Neural progenitor cell (in vitro differentiated cells): Measurements from ENCODE around the gene NINJ2. TPM values are rescaled to one million over a fixed set of nuclear protein-coding genes. Genes with fewer than 3 reads are reported as not detected.

Experiments
- DNase-seq: peaks from one replicate; pipeline ENCODE4 v3.0.0-alpha.2; 2016; ENCODE audit warnings: low spot score
- H2AFZ ChIP-seq: fragments of 200-600 bp; sonication (generic); replicated peaks from 2 replicates; pipeline ENCODE4 v1.6.1; 2016; ENCODE audit warnings: antibody characterized with exemption
- H3F3A ChIP-seq: fragments of 200-600 bp; sonication (generic); 2 replicates; pipeline ENCODE4 v1.6.1; 2016; ENCODE audit warnings: antibody characterized with exemption, low read depth
- H3K27ac ChIP-seq: fragments of 200-600 bp; sonication (generic); 2 replicates; pipeline ENCODE4 v1.5.1; 2016; ENCODE audit warnings: mild to moderate bottlenecking
- H3K27me3 ChIP-seq: fragments of 200-600 bp; sonication (generic); 2 replicates; pipeline ENCODE4 v1.6.1; 2016; ENCODE audit warnings: mild to moderate bottlenecking, moderate library complexity
- H3K36me3 ChIP-seq: fragments of 200-600 bp; sonication (generic); 2 replicates; pipeline ENCODE4 v1.5.1; 2016
- H3K4me1 ChIP-seq: fragments of 200-600 bp; sonication (generic); 2 replicates; pipeline ENCODE4 v1.6.1; 2016; ENCODE audit warnings: mixed run types
- H3K4me2 ChIP-seq: fragments of 200-600 bp; sonication (generic); 2 replicates; pipeline ENCODE4 v1.6.1; 2016
- H3K4me3 ChIP-seq: fragments of 200-600 bp; sonication (generic); 2 replicates; pipeline ENCODE4 v1.5.1; 2016
- H3K79me2 ChIP-seq: fragments of 200-600 bp; sonication (generic); 2 replicates; pipeline ENCODE4 v1.6.1; 2016; ENCODE audit warnings: low read depth
- H3K9ac ChIP-seq: fragments of 200-600 bp; sonication (generic); 2 replicates; pipeline ENCODE4 v1.6.1; 2016
- H3K9me3 ChIP-seq: fragments of 200-600 bp; sonication (generic); 2 replicates; pipeline ENCODE4 v1.5.1; 2016; ENCODE audit warnings: low read depth
- H4K20me1 ChIP-seq: fragments of 200-600 bp; sonication (generic); 2 replicates; pipeline ENCODE4 v1.6.1; 2016; ENCODE audit warnings: low read depth
- H3K27ac Mint-ChIP-seq: 3 replicates; pipeline ENCODE4 v1.8.0; 2021; ENCODE audit warnings: mixed read lengths
- H3K27me3 Mint-ChIP-seq: 2 replicates; pipeline ENCODE4 v1.8.0; 2022; ENCODE audit warnings: low read depth, mild to moderate bottlenecking, inconsistent platforms, moderate library complexity, mixed read lengths; ENCODE audit not compliant: insufficient read depth
- H3K36me3 Mint-ChIP-seq: 3 replicates; pipeline ENCODE4 v1.8.0; 2021; ENCODE audit warnings: mixed read lengths
- H3K4me1 Mint-ChIP-seq: 3 replicates; pipeline ENCODE4 v1.8.0; 2021; ENCODE audit warnings: mixed read lengths
- H3K4me3 Mint-ChIP-seq: 3 replicates; pipeline ENCODE4 v1.8.0; 2021; ENCODE audit warnings: mild to moderate bottlenecking, moderate library complexity, mixed read lengths
- H3K9me3 Mint-ChIP-seq: 3 replicates; pipeline ENCODE4 v1.8.0; 2020; ENCODE audit warnings: mixed read lengths
- EZH2 ChIP-seq: fragments of 200-600 bp; sonication (generic); IDR thresholded peaks from 2 replicates; pipeline ENCODE4 v1.6.1; 2017; ENCODE audit warnings: antibody characterized with exemption, mild to moderate bottlenecking, moderate library complexity
- EZH2phosphoT487 ChIP-seq: fragments of 200-600 bp; sonication (generic); IDR thresholded peaks from 2 replicates; pipeline ENCODE4 v1.6.1; 2017; ENCODE audit warnings: antibody characterized with exemption
- total RNA-seq: library from RNA; depleted of rRNA; stranded (reverse); fragments of >200 nt; gene quantifications from 2 replicates; pipeline ENCODE4 v1.2.3, GENCODE V29; 2015; ENCODE audit warnings: low replicate concordance
- TF ChIP-seq, protein P1 (sequence below): fragments of 200-600 bp; sonication (generic); IDR thresholded peaks from 2 replicates; pipeline ENCODE4 v1.5.1; 2017; ENCODE audit warnings: antibody characterized with exemption, mild to moderate bottlenecking

The NINJ2 gene
- total RNA-seq, 1 donor from 2014 or later: not detected

DNA sequence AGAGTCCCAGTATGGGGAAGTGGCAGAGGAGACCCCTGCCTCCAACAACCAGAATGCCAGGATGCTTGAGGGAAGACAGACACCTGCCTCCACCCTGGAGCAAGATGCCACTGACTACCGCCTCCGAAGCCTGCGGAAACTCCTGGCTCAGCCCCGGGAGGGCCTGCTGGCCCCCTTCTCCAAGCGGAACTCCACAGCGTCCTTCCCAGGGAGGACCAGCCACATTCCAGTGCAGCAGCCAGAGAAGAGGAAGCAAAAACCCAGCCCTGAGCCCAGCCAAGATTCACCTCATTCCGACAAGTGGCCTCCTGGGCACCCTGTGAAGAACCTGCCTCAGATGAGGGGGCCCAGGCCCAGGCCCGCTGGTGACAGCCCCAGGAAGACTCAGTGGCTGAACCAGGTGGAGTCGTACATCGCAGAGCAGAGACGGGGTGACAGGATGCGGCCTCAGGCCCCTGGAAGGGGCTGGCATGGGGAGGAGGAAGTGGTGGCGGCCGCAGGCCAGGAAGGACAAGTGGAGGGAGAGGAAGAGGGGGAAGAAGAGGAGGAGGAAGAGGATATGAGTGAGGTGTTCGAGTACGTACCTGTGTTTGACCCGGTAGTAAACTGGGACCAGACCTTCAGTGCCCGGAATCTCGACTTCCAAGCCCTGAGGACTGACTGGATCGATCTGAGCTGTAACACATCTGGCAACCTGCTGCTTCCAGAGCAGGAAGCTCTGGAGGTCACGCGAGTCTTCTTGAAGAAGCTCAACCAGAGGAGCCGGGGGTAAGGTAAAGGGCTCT lies 109.8 kb downstream of the NINJ2 start:
- H3K79me2 ChIP-seq: no peaks in the 10 kb centered on the region
- Mint-ChIP-seq H3K27ac (no peak overlapping the region), H3K4me3 (no peak overlapping the region), H3K4me1 (peaks cover 7% of the 10 kb centered on the region), H3K36me3 (no peaks in the 10 kb centered on the region), H3K27me3 (peaks cover 4% of the 10 kb centered on the region), H3K9me3 (no peaks in the 10 kb centered on the region)
- no peaks in the 10 kb centered on the region for H3F3A ChIP-seq
- no peaks in the 10 kb centered on the region for H4K20me1 ChIP-seq
- H3K9ac ChIP-seq: no peak overlapping the region
- no peaks in the 10 kb centered on the region for H3K9me3 ChIP-seq
- H3K36me3 ChIP-seq: no peaks in the 10 kb centered on the region
- H3K4me3 ChIP-seq: no peak overlapping the region
- no peak for DNase-seq
- no peak overlapping the region for H3K4me2 ChIP-seq
- H3K27ac ChIP-seq: no peak overlapping the region
- no peaks in the 10 kb centered on the region for H3K4me1 ChIP-seq
- H2AFZ ChIP-seq: no peak overlapping the region
- TF ChIP-seq EZH2phosphoT487: no peak
- TF ChIP-seq, protein P1, sequence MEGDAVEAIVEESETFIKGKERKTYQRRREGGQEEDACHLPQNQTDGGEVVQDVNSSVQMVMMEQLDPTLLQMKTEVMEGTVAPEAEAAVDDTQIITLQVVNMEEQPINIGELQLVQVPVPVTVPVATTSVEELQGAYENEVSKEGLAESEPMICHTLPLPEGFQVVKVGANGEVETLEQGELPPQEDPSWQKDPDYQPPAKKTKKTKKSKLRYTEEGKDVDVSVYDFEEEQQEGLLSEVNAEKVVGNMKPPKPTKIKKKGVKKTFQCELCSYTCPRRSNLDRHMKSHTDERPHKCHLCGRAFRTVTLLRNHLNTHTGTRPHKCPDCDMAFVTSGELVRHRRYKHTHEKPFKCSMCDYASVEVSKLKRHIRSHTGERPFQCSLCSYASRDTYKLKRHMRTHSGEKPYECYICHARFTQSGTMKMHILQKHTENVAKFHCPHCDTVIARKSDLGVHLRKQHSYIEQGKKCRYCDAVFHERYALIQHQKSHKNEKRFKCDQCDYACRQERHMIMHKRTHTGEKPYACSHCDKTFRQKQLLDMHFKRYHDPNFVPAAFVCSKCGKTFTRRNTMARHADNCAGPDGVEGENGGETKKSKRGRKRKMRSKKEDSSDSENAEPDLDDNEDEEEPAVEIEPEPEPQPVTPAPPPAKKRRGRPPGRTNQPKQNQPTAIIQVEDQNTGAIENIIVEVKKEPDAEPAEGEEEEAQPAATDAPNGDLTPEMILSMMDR: no peak
- H3K27me3 ChIP-seq: no peaks in the 10 kb centered on the region

DNA sequence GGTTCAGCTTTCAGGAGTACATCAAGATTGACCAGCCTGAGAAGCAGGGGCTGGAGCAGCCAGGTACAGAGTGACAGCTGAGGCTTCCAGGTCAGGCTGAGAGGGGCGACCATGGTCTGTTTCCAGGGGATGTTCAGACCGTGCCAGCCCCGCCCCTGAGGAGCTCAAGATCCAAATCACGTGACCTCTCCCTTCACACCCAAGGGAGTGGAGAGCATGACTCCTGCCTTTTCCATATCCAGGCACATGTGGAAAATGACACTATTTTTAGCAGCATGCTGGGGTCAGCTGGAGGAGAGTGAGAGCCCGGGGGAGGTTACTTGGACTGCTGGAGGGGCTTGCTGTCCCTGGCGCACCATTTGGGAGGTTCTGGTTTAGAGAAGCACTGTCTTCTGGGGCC lies 110.8 kb downstream of the NINJ2 start:
- peak overlapping the region; percentile 60 for H3K27ac Mint-ChIP-seq

DNA sequence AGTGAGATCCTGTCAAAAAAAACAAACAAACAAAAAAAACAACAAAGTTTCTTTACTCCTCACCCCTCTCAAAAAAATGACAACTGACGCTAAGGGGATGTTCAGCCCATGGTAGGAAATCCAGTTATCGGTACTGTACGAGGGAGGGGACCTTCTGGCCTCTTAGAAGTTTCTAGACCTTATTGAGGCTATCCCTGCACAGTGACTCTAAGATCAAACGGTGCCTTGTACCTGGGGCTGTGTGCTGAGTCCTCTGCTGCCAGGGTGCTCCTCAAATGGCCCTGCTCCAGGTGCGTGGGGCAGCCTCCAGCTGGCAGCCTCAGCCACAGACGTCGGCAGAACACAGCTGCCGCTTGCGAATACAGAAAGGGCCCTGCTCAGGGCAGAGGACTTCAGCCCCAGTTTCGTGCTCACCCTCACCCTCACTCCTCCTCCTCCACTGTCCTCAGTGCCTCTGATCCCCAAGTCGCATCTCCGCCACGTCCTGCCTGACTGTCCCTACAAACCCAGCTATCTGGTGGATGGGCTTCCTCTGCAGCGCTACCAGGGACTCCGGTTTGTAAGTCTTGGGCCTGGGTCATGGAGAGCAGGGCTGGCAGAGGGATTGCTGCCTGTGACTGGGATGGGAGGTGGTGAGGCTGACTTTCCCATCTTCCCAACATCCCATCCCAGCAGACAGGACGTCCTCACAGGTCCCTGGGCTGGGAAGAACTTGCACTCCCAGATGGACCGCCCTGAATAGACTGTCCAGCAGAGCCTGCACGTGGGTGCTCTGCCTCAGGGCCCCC lies 112.6 kb downstream of the NINJ2 start:
- no peaks in the 10 kb centered on the region for H3K9me3 Mint-ChIP-seq
- H4K20me1 ChIP-seq: no peaks in the 10 kb centered on the region
- TF ChIP-seq, protein P1: no peak
- no peak for TF ChIP-seq EZH2phosphoT487

More for the DNA sequence above, 110.8 kb downstream of the NINJ2 start:
- TF ChIP-seq EZH2phosphoT487 (no peak), EZH2 (no peak)
- TF ChIP-seq, protein P1: no peak
- no peaks in the 10 kb centered on the region for H3K9me3 ChIP-seq
- no peaks in the 10 kb centered on the region for H3K9me3 Mint-ChIP-seq
- no peak for DNase-seq
- H2AFZ ChIP-seq: no peak overlapping the region
- no peaks in the 10 kb centered on the region for H3F3A ChIP-seq
- no peak overlapping the region for H3K4me3 Mint-ChIP-seq
- H4K20me1 ChIP-seq: no peaks in the 10 kb centered on the region
- H3K27me3 ChIP-seq: no peaks in the 10 kb centered on the region
- no peak overlapping the region for H3K4me2 ChIP-seq
- no peaks in the 10 kb centered on the region for H3K36me3 ChIP-seq
- peaks cover under 1% of the 10 kb centered on the region for H3K4me1 Mint-ChIP-seq
- no peaks in the 10 kb centered on the region for H3K79me2 ChIP-seq
- H3K36me3 Mint-ChIP-seq: no peaks in the 10 kb centered on the region
- H3K4me1 ChIP-seq: no peaks in the 10 kb centered on the region
- no peak overlapping the region for H3K9ac ChIP-seq
- H3K4me3 ChIP-seq: no peak overlapping the region
- peaks cover 6% of the 10 kb centered on the region for H3K27me3 Mint-ChIP-seq
- H3K27ac ChIP-seq: no peak overlapping the region

More for the DNA sequence above, 112.6 kb downstream of the NINJ2 start:
- H3F3A ChIP-seq: no peaks in the 10 kb centered on the region
- no peak overlapping the region for H2AFZ ChIP-seq
- H3K27ac ChIP-seq: no peak overlapping the region
- H3K27me3 Mint-ChIP-seq: peaks cover 16% of the 10 kb centered on the region
- no peaks in the 10 kb centered on the region for H3K36me3 ChIP-seq
- H3K4me1 ChIP-seq: no peaks in the 10 kb centered on the region
- H3K27ac Mint-ChIP-seq: no peak overlapping the region
- no peaks in the 10 kb centered on the region for H3K79me2 ChIP-seq
- H3K9me3 ChIP-seq: no peaks in the 10 kb centered on the region
- no peak overlapping the region for H3K4me3 Mint-ChIP-seq
- H3K27me3 ChIP-seq: no peaks in the 10 kb centered on the region
- H3K4me1 Mint-ChIP-seq: peaks cover 2% of the 10 kb centered on the region
- H3K9ac ChIP-seq: no peak overlapping the region
- DNase-seq: no peak
- no peaks in the 10 kb centered on the region for H3K36me3 Mint-ChIP-seq
- H3K4me3 ChIP-seq: no peak overlapping the region
- H3K4me2 ChIP-seq: no peak overlapping the region
